RPMI8226 (cell line): ENCODE measurements around the gene VEGFC.

Experiments used
- DNase-seq: peaks from one replicate; pipeline ENCODE4 v3.0.0-alpha.2; 2015

Gene VEGFC

DNA sequence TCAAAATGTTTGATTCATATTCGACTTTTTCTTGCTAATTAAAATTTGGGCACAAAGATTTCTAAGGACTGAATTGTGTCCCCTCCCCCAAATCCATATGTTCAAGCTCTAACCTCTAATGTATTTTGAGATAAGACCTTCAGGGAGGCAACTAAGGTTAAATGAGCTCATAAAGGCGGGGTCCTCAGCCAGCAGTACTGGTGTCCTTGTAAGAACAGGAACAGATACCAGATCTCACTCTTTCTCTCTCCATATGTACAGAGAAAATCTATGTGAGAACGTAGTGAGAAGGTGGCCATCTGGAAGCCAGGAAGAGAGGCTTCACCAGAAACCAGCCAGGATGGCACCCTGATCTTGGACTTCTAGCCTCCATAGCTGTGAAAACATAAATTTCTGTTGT lies 116.9 kb downstream of the VEGFC start:
- no peak for DNase-seq

DNA sequence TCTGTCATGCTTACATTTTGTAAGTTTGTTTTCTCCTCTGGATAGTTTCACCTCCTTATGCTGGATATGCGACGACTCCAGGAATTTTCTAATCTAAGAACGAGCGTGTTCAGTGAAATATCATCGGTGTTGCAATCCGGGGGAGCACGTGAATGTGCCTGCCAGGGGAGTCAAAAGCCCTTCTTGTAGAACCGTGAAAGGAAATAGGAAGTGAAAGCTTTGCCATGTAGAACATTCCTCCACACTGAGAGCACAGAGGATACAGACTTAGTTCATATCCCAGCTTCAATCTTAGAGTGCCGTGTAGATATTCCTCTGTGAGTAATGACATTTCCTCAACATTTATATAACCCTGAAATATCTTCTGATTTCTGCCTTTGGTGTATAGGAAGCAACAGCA lies 121.2 kb downstream of the VEGFC start:
- no peak for DNase-seq

DNA sequence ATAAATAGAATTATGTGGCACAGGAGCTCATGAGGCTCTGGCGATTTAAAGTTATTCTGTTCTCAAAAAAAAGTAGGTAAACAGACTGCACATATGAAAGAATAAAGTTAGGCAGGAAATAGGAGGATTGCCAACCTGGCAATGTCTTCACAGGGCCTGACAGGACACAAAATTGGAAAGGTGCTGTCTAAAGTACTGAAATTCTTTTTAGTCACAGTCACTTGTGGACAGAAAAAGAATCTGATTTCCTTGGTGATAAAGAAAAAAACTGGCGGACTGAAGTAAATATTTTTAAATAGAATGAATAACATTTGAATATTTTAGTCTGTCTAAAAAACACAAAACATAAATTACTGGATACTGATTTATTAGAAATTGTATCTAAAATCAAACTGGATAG lies 124.4 kb downstream of the VEGFC start:
- DNase-seq = no peak

- no peak for DNase-seq
Observed at GRCh38 chr4:176664964-176665363, 127.8 kb downstream of the VEGFC start.

DNA sequence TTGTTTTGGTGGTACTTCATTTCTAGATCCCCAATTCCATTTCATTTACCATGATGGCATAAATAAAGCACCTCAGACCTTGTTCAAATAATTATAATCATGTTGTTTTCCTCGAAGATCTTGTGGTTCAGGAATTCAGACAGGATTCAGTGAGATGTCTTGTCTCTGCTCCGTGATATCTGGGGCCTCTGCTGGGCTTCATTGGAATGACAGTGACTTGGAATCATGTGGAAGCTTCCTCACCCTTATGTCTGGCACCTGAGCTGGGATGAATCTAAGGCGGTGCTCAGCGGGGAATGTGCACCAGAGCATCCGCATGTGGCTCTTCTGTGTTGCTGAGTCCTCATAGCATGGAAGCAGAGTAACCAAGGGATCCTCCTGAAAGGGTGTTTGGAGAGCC lies 132.2 kb downstream of the VEGFC start:
- no peak for DNase-seq

- DNase-seq = no peak
Observed at GRCh38 chr4:176656108-176656507, 136.6 kb downstream of the VEGFC start.

- no peak for DNase-seq
Observed at GRCh38 chr4:176654565-176655216, 138.0 kb downstream of the VEGFC start.

- DNase-seq = no peak
Observed at GRCh38 chr4:176653401-176654220, 139.1 kb downstream of the VEGFC start.

DNA sequence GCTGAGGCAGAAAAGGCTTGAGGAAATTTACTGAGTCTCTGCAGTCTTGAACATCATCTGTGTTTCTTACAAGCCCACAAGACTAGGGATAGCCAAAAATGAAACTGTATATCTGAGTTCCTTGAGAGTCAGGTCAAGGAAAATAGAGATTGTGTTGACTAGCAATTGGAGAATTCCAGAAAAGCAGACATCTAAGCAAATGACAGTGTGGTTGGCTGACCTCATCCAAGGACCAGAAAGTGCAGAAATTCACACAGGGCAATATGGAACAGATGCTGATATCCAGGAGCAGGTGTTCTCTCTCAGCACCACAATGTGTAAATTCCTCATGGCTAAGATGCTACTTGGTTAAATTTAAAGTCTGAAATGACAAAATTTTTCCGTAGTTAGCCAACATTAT lies 146.4 kb downstream of the VEGFC start:
- DNase-seq = no peak

DNA sequence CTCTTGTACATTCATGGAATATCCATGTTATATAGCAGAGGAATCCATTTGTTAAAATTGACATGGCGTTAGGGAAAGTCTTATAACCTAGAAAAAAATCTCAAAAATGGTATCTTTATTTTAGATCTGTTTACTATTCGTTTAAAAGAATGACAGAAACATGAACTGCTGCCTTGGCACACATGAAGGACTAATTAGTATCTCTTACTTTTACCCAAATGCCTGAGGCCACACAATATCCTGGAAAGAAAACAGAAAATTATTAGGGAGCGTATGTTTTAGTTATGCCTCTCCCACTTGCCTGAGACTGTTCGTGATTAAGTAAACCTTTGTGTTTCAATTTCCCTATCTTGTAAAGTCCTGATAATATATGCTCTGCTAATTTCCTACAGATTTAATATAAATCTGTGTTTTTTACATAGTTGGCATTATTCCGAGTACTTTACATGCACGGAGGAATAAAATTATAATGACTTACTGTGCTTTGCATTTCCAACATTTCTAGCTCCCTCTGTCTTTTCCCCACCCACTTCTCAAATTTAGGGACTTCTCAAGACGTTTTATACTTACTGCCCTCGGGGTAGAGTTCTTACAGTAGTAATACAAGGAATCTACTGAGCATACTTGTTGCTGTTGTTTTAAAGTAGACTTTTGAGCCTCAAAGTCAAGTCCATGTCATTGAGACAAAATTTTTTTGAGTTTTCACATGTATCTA lies 147.3 kb downstream of the VEGFC start:
- DNase-seq = no peak

GRCh38 chr4:176642472-176642871 lies 150.2 kb downstream of the VEGFC start:
- DNase-seq = no peak

GRCh38 chr4:176641237-176641636 lies 151.5 kb downstream of the VEGFC start:
- DNase-seq = no peak

- no peak for DNase-seq
Observed at GRCh38 chr4:176638992-176639391, 153.7 kb downstream of the VEGFC start.

DNA sequence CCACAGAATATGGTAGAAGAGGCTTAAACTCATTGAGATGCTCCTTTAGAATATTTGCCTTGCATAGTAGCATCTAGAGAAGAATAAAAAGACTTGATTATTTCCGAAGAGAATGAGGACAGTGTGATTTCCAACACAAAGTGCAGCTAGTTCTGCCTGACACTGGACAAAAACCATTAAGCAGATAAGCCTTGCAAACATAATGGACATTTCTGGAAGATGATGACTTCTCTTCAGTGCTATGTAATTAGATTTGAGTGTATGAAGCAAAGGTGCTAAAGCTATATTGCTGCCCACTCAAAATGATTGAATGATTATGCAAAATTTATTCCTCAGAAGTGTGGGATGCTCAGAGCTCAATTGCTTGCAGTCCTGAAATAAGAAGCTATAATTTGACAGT lies 156.4 kb downstream of the VEGFC start:
- DNase-seq = no peak

DNA sequence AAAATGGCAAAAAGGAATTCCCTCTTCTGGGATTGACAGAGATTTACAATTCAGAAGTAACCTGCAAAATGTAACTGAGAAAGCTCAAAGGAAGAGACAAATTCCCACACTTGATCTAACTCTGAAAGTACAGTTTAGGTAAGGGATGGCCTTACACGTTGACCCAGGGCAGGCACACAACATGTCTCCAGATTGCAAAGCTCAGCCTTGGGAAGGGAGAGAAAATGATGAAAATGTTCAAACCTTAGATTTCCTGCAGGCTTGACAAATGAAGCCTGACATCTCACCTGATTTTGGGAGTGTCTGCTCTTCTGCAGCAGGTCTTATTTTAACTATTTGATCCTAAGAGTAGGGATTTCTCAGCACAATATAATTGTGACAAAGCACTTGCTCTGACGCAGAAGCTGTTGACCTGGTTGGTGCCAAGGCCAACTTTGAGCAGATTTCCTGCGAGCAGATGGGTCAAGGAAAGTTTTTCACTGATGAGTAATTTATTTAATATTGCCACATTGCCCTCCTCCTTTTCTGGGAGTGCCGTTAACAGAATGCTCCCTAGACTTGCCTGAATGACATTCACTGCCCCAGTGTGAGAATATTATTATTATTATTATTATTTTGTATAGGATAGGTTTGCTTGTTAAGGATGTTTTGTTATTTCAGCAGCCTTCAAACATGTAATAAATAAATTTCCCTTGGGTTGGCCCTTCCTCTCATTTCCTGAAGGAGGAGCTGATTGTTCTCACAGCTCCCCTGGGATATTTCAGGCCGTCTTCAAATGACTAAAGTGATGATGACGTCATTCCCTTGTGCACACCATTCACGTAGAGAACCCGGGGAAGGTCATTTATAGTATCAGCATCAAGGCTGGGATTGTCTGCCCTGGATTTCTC lies 157.1 kb downstream of the VEGFC start:
- no peak for DNase-seq
